Loucy (cell line): ENCODE measurements around the gene PDE3B.
A peak's percentile ranks its signal among the peaks of the same experiment; 100 is the strongest.
"Not testable (repeated sequence)": the region's sequence is repeated elsewhere in the genome, so short reads cannot be mapped to it uniquely, and the experiment has no call there.

Source experiments
- H2AFZ ChIP-seq: fragments of 200-600 bp; sonication (generic); 2 replicates; pipeline ENCODE4 v1.6.0; 2016; ENCODE audit warnings: antibody characterized with exemption, mild to moderate bottlenecking, low read length, moderate library complexity
- H3F3A ChIP-seq: fragments of 200-600 bp; 2 replicates; pipeline ENCODE4 v1.6.0; 2016; ENCODE audit warnings: antibody characterized with exemption, low read depth, mild to moderate bottlenecking
- H3K27me3 ChIP-seq: fragments of 200-600 bp; sonication (generic); 2 replicates; pipeline ENCODE4 v1.6.1; 2014; ENCODE audit warnings: low read length, mild to moderate bottlenecking; ENCODE audit not compliant: insufficient read depth, poor library complexity, severe bottlenecking
- H3K36me3 ChIP-seq: fragments of 200-600 bp; sonication (generic); 2 replicates; pipeline ENCODE4 v1.6.1; 2016; ENCODE audit warnings: low read length; ENCODE audit not compliant: insufficient read depth
- H3K4me1 ChIP-seq: fragments of 200-600 bp; sonication (generic); 2 replicates; pipeline ENCODE4 v1.5.1; 2014; ENCODE audit warnings: low read length, mild to moderate bottlenecking; ENCODE audit not compliant: insufficient read depth, poor library complexity, severe bottlenecking
- H3K4me2 ChIP-seq: fragments of 200-600 bp; sonication (generic); 2 replicates; pipeline ENCODE4 v1.6.0; 2014; ENCODE audit warnings: antibody characterized with exemption, low read length, low read depth, mild to moderate bottlenecking; ENCODE audit not compliant: poor library complexity, severe bottlenecking
- H3K4me3 ChIP-seq: fragments of 200-600 bp; sonication (generic); 2 replicates; pipeline ENCODE4 v1.5.1; 2014; ENCODE audit warnings: low read length, mild to moderate bottlenecking, mixed read lengths; ENCODE audit not compliant: poor library complexity, severe bottlenecking
- H3K79me2 ChIP-seq: fragments of 200-600 bp; sonication (generic); 2 replicates; pipeline ENCODE4 v1.6.1; 2014; ENCODE audit warnings: low read length; ENCODE audit not compliant: insufficient read depth
- H3K9ac ChIP-seq: fragments of 200-600 bp; sonication (generic); 2 replicates; pipeline ENCODE4 v1.6.0; 2014; ENCODE audit warnings: mild to moderate bottlenecking, low read depth, low read length, moderate library complexity; ENCODE audit not compliant: poor library complexity, severe bottlenecking
- H3K9me2 ChIP-seq: fragments of 200-600 bp; sonication (generic); replicated peaks from 2 replicates; pipeline ENCODE4 v1.6.1; 2016; ENCODE audit warnings: low read depth, low read length, mixed read lengths
- H3K9me3 ChIP-seq: fragments of 200-600 bp; sonication (generic); 2 replicates; pipeline ENCODE4 v1.6.1; 2014; ENCODE audit warnings: mild to moderate bottlenecking, antibody characterized with exemption, low read length, low read depth; ENCODE audit not compliant: insufficient read depth
- H4K20me1 ChIP-seq: fragments of 200-600 bp; sonication (generic); 2 replicates; pipeline ENCODE4 v1.6.0; 2014; ENCODE audit warnings: antibody characterized with exemption, low read length, mild to moderate bottlenecking; ENCODE audit not compliant: insufficient read depth, poor library complexity, severe bottlenecking
- EZH2phosphoT487 ChIP-seq: fragments of 200-600 bp; IDR thresholded peaks from 2 replicates; pipeline ENCODE4 v1.6.1; 2018; ENCODE audit warnings: antibody characterized with exemption, mild to moderate bottlenecking, moderate library complexity, borderline replicate concordance
- TF ChIP-seq, protein P1 (sequence below): fragments of 200-600 bp; sonication (generic); conservative IDR thresholded peaks from 2 replicates; pipeline ENCODE4 v1.5.1; 2014; ENCODE audit warnings: mild to moderate bottlenecking, antibody characterized with exemption, low read length

The PDE3B gene

DNA sequence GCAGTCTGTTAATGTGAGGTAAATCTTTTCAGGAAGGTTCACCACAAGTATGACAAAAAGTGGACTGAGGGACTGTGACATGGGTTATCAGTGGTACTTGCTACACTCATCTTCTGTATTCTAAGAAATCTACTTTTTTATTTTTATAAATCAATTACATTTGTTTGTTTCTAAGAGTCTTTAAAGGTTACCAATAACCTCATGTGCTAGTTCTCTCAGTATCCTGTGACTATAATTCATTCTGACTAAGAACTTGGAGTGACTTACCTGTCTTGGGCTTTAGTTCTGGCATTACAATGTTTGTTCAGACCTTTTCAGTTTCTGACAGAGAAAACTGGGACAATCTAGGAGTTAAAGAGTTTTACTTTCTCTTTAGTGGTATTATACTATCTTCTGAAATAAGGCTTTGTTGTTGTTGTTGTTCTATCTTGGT is 108.4 kb downstream of the PDE3B start:
- no peaks in the 10 kb centered on the region for H3K9me2 ChIP-seq
- peak overlapping the region; percentile 34 for H3K4me2 ChIP-seq
- no peaks in the 10 kb centered on the region for H3K27me3 ChIP-seq
- TF ChIP-seq EZH2phosphoT487: no peak
- TF ChIP-seq, protein P1, sequence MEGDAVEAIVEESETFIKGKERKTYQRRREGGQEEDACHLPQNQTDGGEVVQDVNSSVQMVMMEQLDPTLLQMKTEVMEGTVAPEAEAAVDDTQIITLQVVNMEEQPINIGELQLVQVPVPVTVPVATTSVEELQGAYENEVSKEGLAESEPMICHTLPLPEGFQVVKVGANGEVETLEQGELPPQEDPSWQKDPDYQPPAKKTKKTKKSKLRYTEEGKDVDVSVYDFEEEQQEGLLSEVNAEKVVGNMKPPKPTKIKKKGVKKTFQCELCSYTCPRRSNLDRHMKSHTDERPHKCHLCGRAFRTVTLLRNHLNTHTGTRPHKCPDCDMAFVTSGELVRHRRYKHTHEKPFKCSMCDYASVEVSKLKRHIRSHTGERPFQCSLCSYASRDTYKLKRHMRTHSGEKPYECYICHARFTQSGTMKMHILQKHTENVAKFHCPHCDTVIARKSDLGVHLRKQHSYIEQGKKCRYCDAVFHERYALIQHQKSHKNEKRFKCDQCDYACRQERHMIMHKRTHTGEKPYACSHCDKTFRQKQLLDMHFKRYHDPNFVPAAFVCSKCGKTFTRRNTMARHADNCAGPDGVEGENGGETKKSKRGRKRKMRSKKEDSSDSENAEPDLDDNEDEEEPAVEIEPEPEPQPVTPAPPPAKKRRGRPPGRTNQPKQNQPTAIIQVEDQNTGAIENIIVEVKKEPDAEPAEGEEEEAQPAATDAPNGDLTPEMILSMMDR: no peak
- H3K4me3 ChIP-seq: no peak overlapping the region
- H3K36me3 ChIP-seq: no peaks in the 10 kb centered on the region
- H3K9me3 ChIP-seq: no peaks in the 10 kb centered on the region; the same call in 1 of the 2 replicates
- H2AFZ ChIP-seq: no peak overlapping the region
- H4K20me1 ChIP-seq: peaks cover 3% of the 10 kb centered on the region
- H3K79me2 ChIP-seq: peaks cover 77% of the 10 kb centered on the region
- no peaks in the 10 kb centered on the region for H3F3A ChIP-seq
- peak overlapping the region; percentile 5 for H3K9ac ChIP-seq
- peaks cover 38% of the 10 kb centered on the region for H3K4me1 ChIP-seq

DNA sequence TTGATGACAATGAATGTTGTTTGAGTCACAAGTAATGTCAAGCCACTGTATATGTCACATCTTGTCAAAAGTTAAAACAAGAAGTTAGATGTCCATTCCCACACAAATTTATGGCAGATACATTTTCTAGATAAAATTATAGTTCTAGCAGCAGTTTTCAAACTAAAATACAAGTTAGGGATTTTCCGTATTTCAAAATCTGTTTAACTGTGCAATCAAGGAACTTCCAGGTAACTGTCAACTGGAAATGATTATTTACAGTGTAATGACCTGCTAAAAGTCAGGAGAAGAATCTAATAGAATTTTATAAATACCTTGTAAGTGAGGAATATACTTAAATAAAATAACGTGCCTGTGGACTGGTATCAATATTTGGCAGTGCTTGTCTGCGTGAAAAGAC is 111.5 kb downstream of the PDE3B start:
- no peak for TF ChIP-seq EZH2phosphoT487
- TF ChIP-seq, protein P1: no peak
- peaks cover 3% of the 10 kb centered on the region; the same call in 1 of the 2 replicates for H3K9me3 ChIP-seq
- H4K20me1 ChIP-seq: no peaks in the 10 kb centered on the region
- no peaks in the 10 kb centered on the region for H3K36me3 ChIP-seq
- H3K4me3 ChIP-seq: no peak overlapping the region
- no peaks in the 10 kb centered on the region for H3F3A ChIP-seq
- H3K4me2 ChIP-seq: no peak overlapping the region
- H2AFZ ChIP-seq: no peak overlapping the region
- H3K9me2 ChIP-seq: no peaks in the 10 kb centered on the region
- H3K79me2 ChIP-seq: peaks cover 69% of the 10 kb centered on the region
- peaks cover 30% of the 10 kb centered on the region for H3K4me1 ChIP-seq
- no peak overlapping the region for H3K9ac ChIP-seq
- no peaks in the 10 kb centered on the region for H3K27me3 ChIP-seq

DNA sequence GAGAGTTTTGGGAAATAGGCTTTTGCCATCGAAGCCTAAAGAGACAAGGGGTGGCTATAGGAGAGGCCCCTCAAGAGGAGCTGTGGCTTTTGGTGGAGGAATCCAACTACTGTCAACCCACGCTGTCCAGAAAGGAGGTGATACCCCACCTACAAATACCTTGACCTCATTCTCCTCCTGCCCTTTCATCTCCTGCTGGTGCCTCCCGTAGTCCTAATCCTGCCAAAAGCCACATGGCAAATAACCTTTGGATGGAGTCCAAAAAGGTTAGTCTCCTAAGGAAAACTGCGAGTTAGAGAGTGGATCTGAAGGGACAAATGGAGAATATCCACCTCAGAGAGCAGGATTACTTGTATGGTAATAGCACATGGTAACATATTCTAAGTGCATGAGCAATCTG is 112.7 kb downstream of the PDE3B start:
- Histone ChIP-seq H3K4me1 (peaks cover 22% of the 10 kb centered on the region), H3K4me3 (no peak overlapping the region), H3K36me3 (no peaks in the 10 kb centered on the region), H3K9me3 (peaks cover 3% of the 10 kb centered on the region; the same call in 1 of the 2 replicates), H3K79me2 (peaks cover 74% of the 10 kb centered on the region), H4K20me1 (no peaks in the 10 kb centered on the region), H2AFZ (no peak overlapping the region), H3K9ac (no peak overlapping the region), H3K4me2 (no peak overlapping the region), H3K9me2 (no peaks in the 10 kb centered on the region), H3F3A (no peaks in the 10 kb centered on the region), H3K27me3 (no peaks in the 10 kb centered on the region)
- TF ChIP-seq, protein P1: no peak
- no peak for TF ChIP-seq EZH2phosphoT487

DNA sequence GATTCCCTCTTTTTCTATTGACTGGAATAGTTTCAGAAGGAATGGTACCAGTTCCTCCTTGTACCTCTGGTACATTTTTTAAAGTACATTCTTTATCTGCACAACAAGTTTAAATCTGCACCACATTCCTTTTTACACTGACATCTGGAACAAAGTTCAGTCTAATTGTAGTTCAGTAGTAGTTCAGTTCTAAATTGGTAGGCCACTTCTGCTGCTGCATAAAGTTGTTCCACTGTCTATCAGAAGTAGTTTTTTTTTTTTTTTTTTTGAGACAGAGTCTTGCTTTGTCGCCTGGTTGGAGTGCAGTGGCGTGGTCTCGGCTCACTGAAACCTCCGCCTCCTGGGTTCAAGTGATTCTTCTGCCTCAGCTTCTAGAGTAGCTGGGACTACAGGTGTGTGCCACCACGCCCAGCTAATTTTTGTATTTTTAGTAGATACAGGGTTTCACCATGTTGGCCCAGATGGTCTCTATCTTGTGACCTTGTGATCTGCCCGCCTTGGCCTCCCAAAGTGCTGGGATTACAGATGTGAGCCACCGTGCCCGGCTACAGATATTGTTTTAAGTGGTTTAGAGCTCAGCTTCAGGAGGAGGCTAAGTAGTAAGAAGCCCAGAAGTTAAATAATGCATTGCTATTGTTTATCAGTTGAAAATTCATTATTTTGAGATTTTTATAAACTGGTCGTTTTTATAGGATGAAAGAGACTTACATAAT is 115.9 kb downstream of the PDE3B start:
- H3K9me2 ChIP-seq, H3K4me2 ChIP-seq, H3F3A ChIP-seq, H3K9me3 ChIP-seq, H2AFZ ChIP-seq, H3K4me3 ChIP-seq, H4K20me1 ChIP-seq, H3K9ac ChIP-seq, H3K27me3 ChIP-seq, H3K36me3 ChIP-seq: not testable (repeated sequence)
- Histone ChIP-seq H3K4me1 (peaks cover 29% of the 10 kb centered on the region), H3K79me2 (peaks cover 76% of the 10 kb centered on the region)
